HL-60 (cell line): Measurements from ENCODE around the gene KIF26B.

Experiments
- DNase-seq, 2 experiments: peaks; one replicate each; pipeline ENCODE4 v3.0.0-alpha.2; 2010 to 2020; ENCODE audit warnings: low read depth in 1 of 2, low spot score in 1 of 2
- H3K27ac ChIP-seq: fragments of 250-450 bp; sonication (Bioruptor Pico); replicated peaks from 2 replicates; pipeline ENCODE4 v1.5.1; 2020; ENCODE audit warnings: mild to moderate bottlenecking, moderate library complexity
- H3K27me3 ChIP-seq: fragments of 250-450 bp; sonication (Bioruptor Pico); 2 replicates; pipeline ENCODE4 v1.5.1; 2021; ENCODE audit warnings: mild to moderate bottlenecking, moderate library complexity; ENCODE audit not compliant: insufficient read depth, poor library complexity, severe bottlenecking
- H3K4me3 ChIP-seq: replicated peaks from 2 replicates; pipeline ENCODE4 v1.5.1; 2011; ENCODE audit warnings: mild to moderate bottlenecking, control low read depth, low read length; ENCODE audit not compliant: insufficient read depth
- CTCF ChIP-seq: IDR thresholded peaks from one replicate; pipeline ENCODE4 v1.5.1; 2011; ENCODE audit warnings: low read length, control low read depth, inconsistent platforms; ENCODE audit not compliant: insufficient read depth
- GABPA ChIP-seq: IDR thresholded peaks from 2 replicates; pipeline ENCODE4 v1.6.1; 2012; ENCODE audit warnings: low read depth
- POLR2AphosphoS5 ChIP-seq: IDR thresholded peaks from 2 replicates; pipeline ENCODE4 v1.6.1; 2012; ENCODE audit warnings: low read depth
- REST ChIP-seq: IDR thresholded peaks from 2 replicates; pipeline ENCODE4 v1.6.1; 2012; ENCODE audit warnings: low read depth; ENCODE audit not compliant: insufficient replicate concordance
- SPI1 ChIP-seq: IDR thresholded peaks from 2 replicates; pipeline ENCODE4 v1.6.1; 2012; ENCODE audit warnings: low read depth, mild to moderate bottlenecking, borderline replicate concordance

KIF26B gene

GRCh38 chr1:245411245-245412036 lies 256.7 kb downstream of the KIF26B start:
- TF ChIP-seq GABPA (no peak), SPI1 (no peak), POLR2AphosphoS5 (no peak), REST (no peak), CTCF (no peak)
- Histone ChIP-seq H3K4me3 (no peak overlapping the region), H3K27ac (no peak overlapping the region), H3K27me3 (no peaks in the 10 kb centered on the region)
- DNase-seq: no peak

GRCh38 chr1:245412306-245412705 lies 257.5 kb downstream of the KIF26B start:
- Histone ChIP-seq H3K4me3 (no peak overlapping the region), H3K27me3 (no peaks in the 10 kb centered on the region), H3K27ac (no peak overlapping the region)
- no peak for TF ChIP-seq REST
- no peak for TF ChIP-seq POLR2AphosphoS5
- no peak for TF ChIP-seq GABPA
- TF ChIP-seq SPI1: no peak
- no peak for TF ChIP-seq CTCF
- no peak for DNase-seq

- no peak for DNase-seq
- no peak for TF ChIP-seq REST
- H3K27me3 ChIP-seq: no peaks in the 10 kb centered on the region
- H3K4me3 ChIP-seq: no peak overlapping the region
- H3K27ac ChIP-seq: no peak overlapping the region
Observed at GRCh38 chr1:245416781-245417180, 262.0 kb downstream of the KIF26B start.
